MM.1S (cell line): ENCODE measurements around the gene PDE11A.
A peak's percentile ranks its signal among the peaks of the same experiment; 100 is the strongest.

Source experiments
- DNase-seq: peaks from one replicate; pipeline ENCODE4 v3.0.0-alpha.2; 2015
- H2AFZ ChIP-seq: fragments of 300-600 bp; sonication (generic); 2 replicates; pipeline ENCODE4 v1.6.0; 2016; ENCODE audit warnings: antibody characterized with exemption, low read length
- H3F3A ChIP-seq: fragments of 300-600 bp; sonication (generic); 2 replicates; pipeline ENCODE4 v1.6.1; 2016; ENCODE audit warnings: mild to moderate bottlenecking, antibody characterized with exemption, low read length, moderate library complexity, mixed read lengths; ENCODE audit not compliant: insufficient read depth
- H3K27ac ChIP-seq: fragments of 300-600 bp; sonication (generic); 2 replicates; pipeline ENCODE4 v1.5.1; 2016; ENCODE audit warnings: mild to moderate bottlenecking, low read length
- H3K27me3 ChIP-seq: fragments of 300-600 bp; sonication (generic); replicated peaks from 2 replicates; pipeline ENCODE4 v1.6.0; 2016; ENCODE audit warnings: low read length; ENCODE audit not compliant: insufficient read depth
- H3K36me3 ChIP-seq: fragments of 300-600 bp; sonication (generic); replicated peaks from 2 replicates; pipeline ENCODE4 v1.6.1; 2016; ENCODE audit warnings: mild to moderate bottlenecking, low read length, mixed read lengths; ENCODE audit not compliant: insufficient read depth
- H3K4me1 ChIP-seq: fragments of 300-600 bp; sonication (generic); 2 replicates; pipeline ENCODE4 v1.6.1; 2016; ENCODE audit warnings: low read length, mixed read lengths
- H3K4me2 ChIP-seq: fragments of 300-600 bp; sonication (generic); 2 replicates; pipeline ENCODE4 v1.6.0; 2016; ENCODE audit warnings: low read depth, low read length
- H3K4me3 ChIP-seq: fragments of 300-600 bp; sonication (generic); 2 replicates; pipeline ENCODE4 v1.5.1; 2016; ENCODE audit warnings: low read length, mixed read lengths
- H3K79me2 ChIP-seq: fragments of 300-600 bp; sonication (generic); 2 replicates; pipeline ENCODE4 v1.6.1; 2016; ENCODE audit warnings: mixed run types, low read length, mixed read lengths
- H3K9ac ChIP-seq: fragments of 300-600 bp; sonication (generic); 2 replicates; pipeline ENCODE4 v1.6.1; 2016; ENCODE audit warnings: low read length, mixed read lengths
- H3K9me2 ChIP-seq: fragments of 300-600 bp; sonication (generic); replicated peaks from 2 replicates; pipeline ENCODE4 v1.6.1; 2016; ENCODE audit warnings: mild to moderate bottlenecking, low read length, mixed read lengths; ENCODE audit not compliant: insufficient read depth
- H3K9me3 ChIP-seq: fragments of 300-600 bp; sonication (generic); replicated peaks from 2 replicates; pipeline ENCODE4 v1.6.1; 2016; ENCODE audit warnings: mild to moderate bottlenecking, low read length, mixed read lengths; ENCODE audit not compliant: insufficient read depth
- H4K20me1 ChIP-seq: fragments of 300-600 bp; sonication (generic); 2 replicates; pipeline ENCODE4 v1.6.1; 2016; ENCODE audit warnings: mild to moderate bottlenecking, low read length, moderate library complexity, mixed read lengths; ENCODE audit not compliant: insufficient read depth
- CTCF ChIP-seq: fragments of 300-600 bp; sonication (generic); IDR thresholded peaks from 2 replicates; pipeline ENCODE4 v1.5.1; 2016; ENCODE audit warnings: antibody characterized with exemption, low read length, mixed read lengths
- EZH2 ChIP-seq: fragments of 300-600 bp; sonication (generic); optimal IDR thresholded peaks from 2 replicates; pipeline ENCODE3; 2017; ENCODE audit warnings: low read depth, mild to moderate bottlenecking, antibody characterized with exemption, low read length, mixed read lengths
- EZH2phosphoT487 ChIP-seq: fragments of 300-600 bp; sonication (generic); IDR thresholded peaks from 2 replicates; pipeline ENCODE4 v1.6.1; 2018; ENCODE audit warnings: antibody characterized with exemption, low read length

PDE11A gene

GRCh38 chr2:177633910-177634294, 438.7 kb downstream of the PDE11A start:
- TF ChIP-seq CTCF: no peak
- no peak for TF ChIP-seq EZH2phosphoT487
- no peak for TF ChIP-seq EZH2
- Histone ChIP-seq H3K36me3 (no peaks in the 10 kb centered on the region), H3F3A (peaks cover 11% of the 10 kb centered on the region; the same call in 1 of the 2 replicates), H2AFZ (no peak overlapping the region), H3K9me3 (no peaks in the 10 kb centered on the region), H4K20me1 (no peaks in the 10 kb centered on the region), H3K4me1 (peaks cover 18% of the 10 kb centered on the region), H3K79me2 (no peaks in the 10 kb centered on the region), H3K4me3 (no peak overlapping the region), H3K4me2 (no peak overlapping the region), H3K9me2 (no peaks in the 10 kb centered on the region), H3K27ac (no peak overlapping the region), H3K9ac (no peak overlapping the region), H3K27me3 (no peaks in the 10 kb centered on the region)
- no peak for DNase-seq

- no peak overlapping the region for H3K9ac ChIP-seq
- H3K36me3 ChIP-seq: no peaks in the 10 kb centered on the region
- peaks cover 14% of the 10 kb centered on the region; the same call in 1 of the 2 replicates for H3F3A ChIP-seq
- peak; percentile 21 for DNase-seq
- H3K79me2 ChIP-seq: no peaks in the 10 kb centered on the region
- peaks cover 22% of the 10 kb centered on the region for H3K4me1 ChIP-seq
- no peaks in the 10 kb centered on the region for H4K20me1 ChIP-seq
- H3K9me2 ChIP-seq: no peaks in the 10 kb centered on the region
- no peak overlapping the region for H3K4me2 ChIP-seq
- no peak overlapping the region for H2AFZ ChIP-seq
- H3K4me3 ChIP-seq: no peak overlapping the region
- no peak for TF ChIP-seq EZH2
- H3K27me3 ChIP-seq: no peaks in the 10 kb centered on the region
- H3K9me3 ChIP-seq: no peaks in the 10 kb centered on the region
- no peak overlapping the region for H3K27ac ChIP-seq
Observed at GRCh38 chr2:177633111-177633510, 439.5 kb downstream of the PDE11A start.

GRCh38 chr2:177631680-177632079, 440.9 kb downstream of the PDE11A start:
- Histone ChIP-seq H3K9ac (no peak overlapping the region), H3K4me1 (peaks cover 22% of the 10 kb centered on the region)
- DNase-seq: no peak

DNA sequence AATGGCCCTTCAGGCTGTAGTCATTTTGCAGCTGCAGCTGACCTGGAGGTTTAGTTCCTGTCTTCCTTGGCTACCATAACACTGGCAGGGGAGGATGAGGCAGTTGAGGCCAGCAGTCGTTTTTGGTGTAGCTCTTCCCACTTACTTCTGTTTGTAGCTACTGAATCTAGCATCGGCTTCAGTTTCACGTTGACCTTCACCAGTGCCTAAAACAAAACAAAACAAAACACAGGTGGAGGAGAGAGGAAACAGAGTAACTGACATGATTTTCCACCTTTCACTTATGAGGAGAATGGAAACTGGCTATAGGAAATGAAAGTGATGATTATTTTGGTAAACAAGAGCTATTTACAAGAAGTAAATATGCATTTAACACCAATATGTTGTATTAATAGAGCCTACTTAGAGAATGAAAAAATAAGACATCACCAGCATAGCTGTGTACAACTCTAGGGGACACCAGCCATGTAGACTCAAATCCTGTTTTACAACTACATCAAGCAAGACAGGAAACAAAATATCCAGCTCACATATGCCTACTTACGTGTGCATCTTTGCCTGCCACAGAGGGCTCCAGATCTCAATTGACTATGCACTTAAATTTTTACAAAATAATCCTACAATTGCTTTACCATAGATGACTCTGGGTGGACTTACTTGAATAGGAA, 443.1 kb downstream of the PDE11A start:
- Histone ChIP-seq H3K27ac (peak overlapping the region; percentile 69; the same call in 1 of the 2 replicates), H3F3A (peaks cover 14% of the 10 kb centered on the region; the same call in 1 of the 2 replicates), H2AFZ (peak overlapping the region; percentile 47), H3K27me3 (no peaks in the 10 kb centered on the region), H3K79me2 (no peaks in the 10 kb centered on the region), H3K4me3 (peak overlapping the region; percentile 10; the same call in 1 of the 2 replicates), H4K20me1 (no peaks in the 10 kb centered on the region), H3K9me2 (no peaks in the 10 kb centered on the region), H3K4me1 (peaks cover 29% of the 10 kb centered on the region), H3K9ac (peak overlapping the region; percentile 22; the same call in 1 of the 2 replicates), H3K9me3 (no peaks in the 10 kb centered on the region), H3K36me3 (no peaks in the 10 kb centered on the region), H3K4me2 (peak overlapping the region; percentile 62)
- TF ChIP-seq CTCF (no peak), EZH2 (no peak), EZH2phosphoT487 (no peak)
- DNase-seq: peak; percentile 59

More at GRCh38 chr2:177631680-177632079, 440.9 kb downstream of the PDE11A start:
- Histone ChIP-seq H3K27ac (no peak overlapping the region), H3F3A (peaks cover 14% of the 10 kb centered on the region; the same call in 1 of the 2 replicates), H3K9me2 (no peaks in the 10 kb centered on the region), H3K27me3 (no peaks in the 10 kb centered on the region), H4K20me1 (no peaks in the 10 kb centered on the region), H3K79me2 (no peaks in the 10 kb centered on the region), H3K4me2 (no peak overlapping the region), H3K4me3 (no peak overlapping the region), H2AFZ (no peak overlapping the region), H3K36me3 (no peaks in the 10 kb centered on the region), H3K9me3 (no peaks in the 10 kb centered on the region)
- no peak for TF ChIP-seq EZH2
- TF ChIP-seq EZH2phosphoT487: no peak
